D721Med (cell line): ENCODE measurements around the gene COX6A1.

ENCODE experiments used
- DNase-seq: peaks from one replicate; pipeline ENCODE4 v3.0.0; 2011; ENCODE audit warnings: low spot score; ENCODE audit not compliant: insufficient read length
- FAIRE-seq: peaks from 2 replicates; lab custom pipeline; 2011; peaks lifted over from hg19 to GRCh38; lab: Jason Lieb, UNC
- TF ChIP-seq, protein P1 (sequence below): IDR thresholded peaks from 2 replicates; pipeline ENCODE4 v1.5.1; 2012; ENCODE audit warnings: mild to moderate bottlenecking, control low read depth; ENCODE audit not compliant: insufficient read depth; ENCODE audit errors: missing control alignments

The COX6A1 gene

GRCh38 chr12:120468821-120469449, 31.0 kb downstream of the COX6A1 start:
- TF ChIP-seq, protein P1, sequence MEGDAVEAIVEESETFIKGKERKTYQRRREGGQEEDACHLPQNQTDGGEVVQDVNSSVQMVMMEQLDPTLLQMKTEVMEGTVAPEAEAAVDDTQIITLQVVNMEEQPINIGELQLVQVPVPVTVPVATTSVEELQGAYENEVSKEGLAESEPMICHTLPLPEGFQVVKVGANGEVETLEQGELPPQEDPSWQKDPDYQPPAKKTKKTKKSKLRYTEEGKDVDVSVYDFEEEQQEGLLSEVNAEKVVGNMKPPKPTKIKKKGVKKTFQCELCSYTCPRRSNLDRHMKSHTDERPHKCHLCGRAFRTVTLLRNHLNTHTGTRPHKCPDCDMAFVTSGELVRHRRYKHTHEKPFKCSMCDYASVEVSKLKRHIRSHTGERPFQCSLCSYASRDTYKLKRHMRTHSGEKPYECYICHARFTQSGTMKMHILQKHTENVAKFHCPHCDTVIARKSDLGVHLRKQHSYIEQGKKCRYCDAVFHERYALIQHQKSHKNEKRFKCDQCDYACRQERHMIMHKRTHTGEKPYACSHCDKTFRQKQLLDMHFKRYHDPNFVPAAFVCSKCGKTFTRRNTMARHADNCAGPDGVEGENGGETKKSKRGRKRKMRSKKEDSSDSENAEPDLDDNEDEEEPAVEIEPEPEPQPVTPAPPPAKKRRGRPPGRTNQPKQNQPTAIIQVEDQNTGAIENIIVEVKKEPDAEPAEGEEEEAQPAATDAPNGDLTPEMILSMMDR = peak; percentile 22
- no peak for FAIRE-seq
- no peak for DNase-seq

GRCh38 chr12:120469450-120470149, 31.7 kb downstream of the COX6A1 start, which contains the start of gene SRSF9:
SRSF9 (minus strand) TSS chr12:120469748; CDS start chr12:120469609, 139 bp downstream.
- TF ChIP-seq, protein P1 = peak; percentile 79
- FAIRE-seq (no peak), DNase-seq (peak; percentile 99)

DNA sequence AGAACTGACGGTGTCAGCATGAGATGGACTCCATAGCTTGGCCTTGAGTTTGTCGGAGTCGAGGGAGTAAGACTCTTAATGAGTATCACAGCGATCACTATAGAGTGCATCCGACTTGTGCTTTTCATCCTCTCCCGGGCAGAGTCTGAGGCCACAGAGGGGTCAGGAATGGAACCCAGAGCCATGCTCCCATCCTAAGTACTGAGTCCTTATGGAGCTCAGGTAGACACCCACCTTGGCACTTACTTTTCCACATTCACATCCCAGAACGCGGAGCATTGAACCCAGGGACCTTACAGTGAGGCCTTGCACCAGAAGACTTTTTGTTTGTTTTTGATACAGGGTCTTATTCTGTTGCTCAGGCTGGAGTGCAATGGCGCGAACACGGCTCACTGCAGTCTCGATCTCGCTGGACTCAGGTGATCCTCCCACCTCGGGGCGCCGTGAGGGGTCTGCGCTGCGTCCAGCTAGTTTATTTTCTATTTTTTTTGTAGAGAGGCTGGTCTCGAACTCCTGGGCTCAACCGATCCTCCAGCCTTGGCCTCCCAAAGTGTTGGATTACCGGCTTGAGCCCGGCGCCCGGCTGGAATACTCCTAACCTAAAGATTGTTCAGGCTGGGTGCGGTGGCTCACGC, 32.4 kb downstream of the COX6A1 start:
- DNase-seq (no peak), FAIRE-seq (no peak)
- TF ChIP-seq, protein P1 = no peak

DNA sequence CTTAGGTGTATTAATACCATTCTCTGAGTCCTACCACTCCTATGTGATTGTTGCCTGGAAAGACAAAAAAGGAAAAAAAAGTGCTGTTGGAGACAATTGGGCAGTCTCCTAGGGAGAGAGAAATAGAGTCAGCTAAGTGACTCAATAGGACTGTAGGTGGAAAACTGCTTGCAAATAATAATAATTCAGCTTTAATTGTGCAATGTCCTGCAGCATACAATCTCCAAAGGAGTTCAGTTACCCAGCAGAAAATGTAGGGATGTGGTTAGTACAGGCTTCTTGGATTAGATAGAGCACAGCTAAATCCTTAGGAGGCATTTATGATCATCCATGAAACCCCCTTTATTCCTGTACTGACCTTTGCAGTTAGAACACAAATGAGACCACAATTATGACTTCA, 34.6 kb downstream of the COX6A1 start:
- DNase-seq = no peak
- FAIRE-seq = no peak
- TF ChIP-seq, protein P1 = no peak

GRCh38 chr12:120473807-120474615, 36.1 kb downstream of the COX6A1 start:
- DNase-seq (no peak), FAIRE-seq (no peak)
- TF ChIP-seq, protein P1 = no peak

GRCh38 chr12:120474616-120474960, 36.7 kb downstream of the COX6A1 start:
- DNase-seq = no peak
- no peak for FAIRE-seq
- TF ChIP-seq, protein P1 = no peak
